NCI-H1694 treated with DMSO at 0.1 percent for 48 hours (cell line): ENCODE data around the gene BPIFB2.
"Not testable (repeated sequence)": the region's sequence is repeated elsewhere in the genome, so short reads cannot be mapped to it uniquely, and the experiment has no call there.

Experiments
- DNase-seq: peaks from one replicate; lab custom pipeline; 2025; lab: John Stamatoyannopoulos, UW

Gene BPIFB2

DNA sequence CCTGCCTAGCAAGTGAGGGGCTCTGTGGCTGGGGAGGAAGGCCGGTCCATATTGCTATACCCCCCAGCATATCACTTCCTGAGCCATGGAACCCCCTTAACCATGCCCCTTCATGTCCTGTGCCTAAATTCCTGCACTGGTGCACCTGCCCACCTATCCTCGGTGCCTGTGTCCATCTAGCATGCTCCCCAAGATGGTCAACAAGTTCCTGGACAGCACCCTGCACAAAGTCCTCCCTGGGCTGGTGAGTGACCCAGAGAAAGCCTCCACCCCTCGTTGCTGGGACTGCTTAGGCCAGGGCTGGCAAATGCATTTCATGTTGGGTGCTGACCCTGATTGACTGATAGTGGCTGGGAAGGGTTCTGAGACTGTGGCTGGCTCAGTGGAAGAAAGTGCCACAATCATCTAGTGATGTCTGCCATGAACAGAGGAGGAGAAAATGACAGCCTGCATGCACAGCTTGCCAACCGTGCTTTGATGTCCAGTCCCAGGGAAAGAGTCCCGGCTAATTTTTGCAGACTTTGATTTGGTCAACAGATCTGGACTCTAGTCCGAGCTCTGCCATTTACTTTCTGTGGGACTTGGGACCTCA lies 27.5 kb downstream of the BPIFB2 start:
- DNase-seq = no peak

DNA sequence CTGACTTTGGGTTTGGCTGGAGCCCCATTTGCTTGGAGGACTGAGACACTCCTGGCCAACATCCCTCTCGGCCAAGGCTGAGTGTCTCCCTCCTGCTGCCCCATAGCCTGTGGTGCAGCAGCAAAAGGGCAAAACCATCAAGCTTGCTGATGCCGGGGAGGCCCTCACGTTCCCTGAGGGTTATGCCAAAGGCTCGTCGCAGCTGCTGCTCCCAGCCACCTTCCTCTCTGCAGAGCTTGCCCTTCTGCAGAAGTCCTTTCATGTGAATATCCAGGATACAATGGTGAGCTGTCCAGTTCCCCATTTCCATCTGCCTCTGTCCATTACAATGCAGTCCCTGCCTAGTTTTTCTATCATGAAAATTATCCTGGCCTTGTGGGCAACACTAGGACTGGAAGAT lies 30.0 kb downstream of the BPIFB2 start:
- DNase-seq = no peak

DNA sequence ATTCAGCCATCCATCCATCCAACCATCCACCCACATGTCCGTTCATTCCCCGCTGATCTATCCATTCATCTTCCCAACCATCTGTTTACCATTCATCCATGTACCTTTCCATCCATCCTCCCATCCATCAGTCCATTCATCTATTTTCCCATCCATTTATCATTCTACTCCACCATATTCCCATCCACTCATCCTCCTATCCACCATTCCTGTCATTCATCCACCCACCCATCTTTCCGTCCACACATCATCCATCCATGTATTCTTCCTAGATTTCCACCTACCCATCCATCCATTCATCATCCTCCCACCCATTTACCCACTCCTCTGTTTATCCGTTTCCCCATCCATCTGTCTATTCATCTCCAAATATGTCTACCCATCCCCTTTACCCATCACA lies 30.7 kb downstream of the BPIFB2 start:
- DNase-seq = no peak

DNA sequence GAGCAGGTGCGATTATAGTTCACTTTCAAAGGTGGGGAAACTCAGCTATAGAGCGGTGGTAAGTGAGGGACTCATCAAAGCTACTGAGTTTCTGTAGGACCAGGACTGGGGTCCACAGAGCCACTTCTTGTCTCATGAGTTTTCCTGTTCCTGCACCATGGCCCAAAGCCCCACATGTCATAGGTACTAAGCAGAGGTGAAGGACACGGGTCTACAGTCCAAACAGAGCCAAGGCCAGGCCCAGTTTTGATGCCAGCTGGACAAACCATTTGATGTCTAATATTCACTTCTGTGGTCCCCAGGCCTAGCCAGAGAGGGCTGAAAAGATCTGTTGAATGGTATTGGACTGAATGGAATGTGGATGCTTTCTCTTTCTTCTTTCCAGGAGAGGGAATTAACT lies 34.9 kb downstream of the BPIFB2 start:
- no peak for DNase-seq

- DNase-seq = no peak
Measured at GRCh38 chr20:33042983-33043730, 35.7 kb downstream of the BPIFB2 start.

DNA sequence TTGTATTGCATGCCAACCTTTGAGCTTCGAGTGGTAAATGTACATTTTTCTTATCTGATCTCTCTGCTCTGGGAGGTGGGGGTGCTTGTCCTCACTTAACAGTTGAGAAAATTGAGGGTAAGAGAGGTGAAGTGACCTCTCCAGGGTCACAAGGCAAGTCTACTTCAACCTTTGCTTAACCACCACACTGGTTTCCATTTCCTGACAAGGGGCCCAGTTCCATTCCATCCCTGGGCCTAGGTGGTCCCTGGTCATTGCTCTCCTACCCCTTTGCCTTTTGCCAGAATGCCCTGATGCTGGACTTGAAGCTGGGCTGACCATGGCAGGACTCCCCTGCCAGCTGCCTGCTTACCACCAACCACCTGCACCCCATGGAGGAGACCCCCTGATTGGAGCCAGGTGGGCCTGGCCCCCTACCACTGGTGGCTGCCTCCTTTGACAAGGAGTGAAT lies 36.3 kb downstream of the BPIFB2 start:
- DNase-seq = no peak

- DNase-seq = not testable (repeated sequence)
Measured at GRCh38 chr20:33045129-33045721, 37.7 kb downstream of the BPIFB2 start.

- DNase-seq = no peak
Measured at GRCh38 chr20:33046412-33046811, 38.9 kb downstream of the BPIFB2 start.

- no peak for DNase-seq
Measured at GRCh38 chr20:33051333-33051732, 43.8 kb downstream of the BPIFB2 start.

DNA sequence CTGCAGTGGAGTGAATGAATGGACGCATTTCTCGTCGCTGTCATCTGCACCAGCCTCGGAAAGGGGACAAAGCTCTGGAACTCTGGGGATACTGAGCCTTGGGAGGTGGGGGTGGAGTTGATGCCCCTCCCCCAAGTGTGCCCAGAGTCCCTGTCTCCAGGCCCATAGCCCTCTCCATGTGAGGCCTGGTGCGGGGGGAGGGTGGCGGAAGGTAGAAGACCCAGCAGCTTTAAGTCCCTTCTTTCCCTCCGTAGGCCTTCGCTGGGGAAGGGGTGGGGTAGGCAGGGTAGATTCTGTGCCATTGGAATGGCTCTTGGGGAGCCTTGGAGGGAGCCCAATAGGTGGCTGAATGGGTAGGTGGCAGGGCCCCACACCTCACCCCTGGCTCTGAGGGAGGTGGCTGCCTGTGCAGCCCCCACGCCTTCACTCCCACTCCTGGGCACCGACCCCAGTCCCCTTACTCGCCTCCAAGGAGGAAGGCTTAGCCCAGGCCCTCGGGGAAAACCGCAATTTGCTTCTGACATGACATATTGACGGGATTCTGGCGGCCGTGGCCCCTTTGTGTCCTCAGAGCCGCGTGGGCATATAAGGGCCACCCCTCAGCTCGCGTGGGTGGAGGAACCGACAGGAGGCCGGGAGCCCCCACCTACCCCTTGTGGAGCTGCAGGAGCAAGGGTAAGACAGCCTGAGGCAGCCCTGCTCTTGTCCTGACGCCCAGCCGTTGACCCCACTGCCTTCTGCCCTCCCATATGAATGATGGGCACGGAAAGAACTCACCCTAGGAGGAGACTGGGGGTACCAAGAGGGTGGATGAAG lies 46.0 kb downstream of the BPIFB2 start, which contains the start of gene BPIFB3:
TSS of gene BPIFB3 (plus strand) at position 613 of the 816 bp plus-strand sequence. CDS start 1,533 bp downstream, outside the sequence.
- DNase-seq = no peak

DNA sequence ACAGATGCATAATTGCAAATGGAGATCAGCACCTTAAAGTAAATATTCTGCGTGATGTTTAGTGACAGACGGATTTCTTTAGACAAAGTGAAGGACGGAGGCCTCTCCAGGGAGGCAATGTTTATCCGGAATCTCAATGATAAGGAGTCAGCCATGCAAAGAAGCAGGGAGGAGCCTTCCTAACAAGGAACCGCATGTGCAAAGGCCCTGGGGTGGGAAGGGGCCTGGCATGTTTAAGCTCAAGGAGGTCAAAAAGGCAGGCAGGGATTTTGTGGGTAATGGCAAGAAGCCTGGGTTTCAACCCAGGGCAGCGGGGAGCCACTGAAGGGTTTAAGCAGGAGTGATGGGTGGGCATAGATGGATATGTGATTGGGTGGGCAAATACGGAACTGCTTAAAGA lies 46.9 kb downstream of the BPIFB2 start:
- no peak for DNase-seq

GRCh38 chr20:33054791-33055190 lies 47.3 kb downstream of the BPIFB2 start:
- DNase-seq = no peak

GRCh38 chr20:33059136-33059535 lies 51.6 kb downstream of the BPIFB2 start:
- no peak for DNase-seq

DNA sequence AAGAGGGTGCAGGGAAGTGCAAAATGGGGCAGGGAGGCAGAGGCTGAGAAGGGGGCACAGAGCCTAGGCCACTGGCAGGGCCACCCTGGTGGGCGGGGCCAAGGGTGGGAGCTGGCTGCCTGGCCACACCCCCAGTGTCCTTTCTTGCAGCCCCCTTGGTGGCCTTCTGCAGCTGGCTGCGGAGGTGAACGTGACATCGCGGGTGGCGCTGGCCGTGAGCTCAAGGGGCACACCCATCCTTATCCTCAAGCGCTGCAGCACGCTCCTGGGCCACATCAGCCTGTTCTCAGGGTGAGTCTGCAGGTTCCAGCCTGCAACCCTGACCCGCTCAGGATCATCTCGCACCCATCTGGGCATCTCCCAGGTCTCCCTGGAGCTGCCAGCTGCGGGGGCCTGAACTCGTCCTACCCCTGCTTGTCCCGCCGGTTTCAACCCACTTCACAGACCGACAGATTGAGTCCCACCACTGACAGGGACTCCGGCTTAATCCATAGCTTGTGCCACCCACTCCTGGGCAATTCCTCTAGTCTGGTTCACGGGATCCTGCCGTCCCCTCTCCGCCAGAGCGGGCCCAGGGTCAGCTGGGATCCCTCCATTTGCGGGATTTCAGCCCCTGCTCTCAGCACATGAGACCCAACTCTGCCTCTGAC lies 52.4 kb downstream of the BPIFB2 start:
- DNase-seq = no peak

DNA sequence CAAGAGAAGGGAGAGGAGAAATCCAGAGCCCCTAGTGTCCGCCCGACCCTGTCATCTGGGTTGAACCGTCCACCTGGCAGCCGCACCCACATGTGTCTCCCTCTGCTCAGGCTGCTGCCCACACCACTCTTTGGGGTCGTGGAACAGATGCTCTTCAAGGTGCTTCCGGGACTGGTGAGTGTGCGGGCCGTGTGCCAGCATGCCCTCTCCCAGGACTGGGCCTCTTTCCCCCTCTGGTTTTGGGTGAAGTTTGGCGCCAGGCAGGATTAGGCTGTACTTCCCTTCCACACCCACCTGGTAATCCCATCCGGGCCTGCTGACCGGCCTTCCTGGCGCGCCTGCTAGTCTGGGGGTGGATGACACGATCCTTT lies 54.1 kb downstream of the BPIFB2 start:
- no peak for DNase-seq

- no peak for DNase-seq
Measured at GRCh38 chr20:33062105-33062824, 54.8 kb downstream of the BPIFB2 start.

GRCh38 chr20:33062825-33063149 lies 55.3 kb downstream of the BPIFB2 start:
- DNase-seq = no peak

DNA sequence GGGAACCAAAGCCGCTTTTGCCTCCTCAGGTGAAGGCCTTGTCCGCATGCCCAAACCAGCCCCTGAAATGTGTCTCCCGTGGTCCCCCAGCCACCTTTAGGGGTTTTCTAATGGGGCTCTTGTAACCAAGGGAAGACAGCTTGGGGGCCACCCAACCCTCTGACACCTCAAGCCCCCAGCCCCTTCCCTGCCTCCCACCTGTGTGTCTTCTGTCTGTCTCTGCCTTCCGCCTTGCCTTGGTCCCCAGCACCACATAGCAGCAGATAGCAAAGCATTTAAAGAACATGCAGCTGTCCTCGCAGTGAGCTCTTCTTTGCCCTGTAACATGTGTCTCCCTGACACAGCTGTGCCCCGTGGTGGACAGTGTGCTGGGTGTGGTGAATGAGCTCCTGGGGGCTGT lies 55.8 kb downstream of the BPIFB2 start:
- DNase-seq = no peak

DNA sequence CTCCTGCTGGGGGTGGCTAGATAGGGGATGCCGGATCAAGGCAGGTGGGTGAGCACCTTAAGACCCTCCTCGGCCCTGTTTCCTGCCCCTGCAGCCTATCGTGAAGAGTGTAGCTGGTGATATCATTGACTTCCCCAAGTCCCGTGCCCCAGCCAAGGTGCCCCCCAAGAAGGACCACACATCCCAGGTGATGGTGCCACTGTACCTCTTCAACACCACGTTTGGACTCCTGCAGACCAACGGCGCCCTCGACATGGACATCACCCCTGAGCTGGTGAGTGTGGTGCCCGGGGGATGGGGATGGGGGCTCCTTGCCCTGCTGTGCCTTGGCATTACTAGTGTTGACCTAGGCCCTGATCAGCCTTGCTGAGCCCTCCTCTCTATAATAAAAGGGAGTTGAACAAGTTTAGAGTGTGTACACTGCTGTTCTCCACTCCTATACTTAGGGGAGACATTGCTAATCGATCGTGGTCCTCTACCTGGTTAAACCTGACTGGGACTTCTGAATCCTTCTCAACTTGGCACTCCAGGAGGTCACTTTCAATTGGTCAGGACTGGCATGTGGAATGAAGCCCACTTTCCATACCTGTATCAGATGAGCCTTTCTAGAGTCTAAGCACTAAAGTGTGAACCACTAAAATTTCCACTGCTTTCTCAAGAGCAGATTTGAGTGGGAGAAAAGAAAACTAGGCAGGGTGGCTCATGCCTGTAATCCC lies 57.2 kb downstream of the BPIFB2 start:
- no peak for DNase-seq

DNA sequence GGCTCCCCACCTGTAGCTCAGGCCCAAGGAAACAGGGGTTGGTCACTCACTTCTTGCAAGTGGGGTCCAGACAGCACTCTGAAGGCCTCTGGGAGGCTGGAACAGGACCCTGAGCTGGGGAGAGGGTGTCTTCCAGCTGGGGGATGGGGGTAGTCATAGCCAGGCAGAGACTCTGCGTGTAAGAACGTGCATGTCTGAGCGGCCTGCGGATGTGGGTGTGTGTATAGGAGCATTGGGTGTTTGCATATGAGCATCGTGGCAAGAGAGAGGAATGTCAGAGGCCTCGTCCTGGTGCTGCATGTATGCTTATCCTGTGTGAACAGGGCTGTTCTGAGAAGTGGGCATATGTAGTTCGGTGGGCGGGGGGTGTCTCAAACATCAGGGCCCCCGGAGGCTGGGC lies 58.3 kb downstream of the BPIFB2 start:
- no peak for DNase-seq

GRCh38 chr20:33067806-33068205 lies 60.3 kb downstream of the BPIFB2 start:
- DNase-seq = no peak
